K562 (cell line): ENCODE results near the gene UBE2I.

Experiments used
- CTCF ChIP-seq, 3 experiments: IDR thresholded peaks in 2 of 3; conservative IDR thresholded peaks in 1 of 3; 2 replicates each; pipeline ENCODE4 v1.5.1; 2011 to 2012; ENCODE audit warnings: low read length in 3 of 3, mild to moderate bottlenecking in 3 of 3, control low read depth in 2 of 3, improper control_type of control experiment in 1 of 3, inconsistent platforms in 1 of 3, low read depth in 1 of 3, mixed read lengths in 1 of 3, moderate library complexity in 1 of 3; ENCODE audit not compliant: insufficient read depth in 2 of 3
- GABPA ChIP-seq: fragments of 200-800 bp; sonication (Bioruptor generic); conservative IDR thresholded peaks from 2 replicates; pipeline ENCODE4 v1.6.1; 2016; ENCODE audit warnings: low read depth, missing genetic modification characterization, missing compliant biosample characterization
- GATA2 ChIP-seq: sonication (generic); formaldehyde crosslinking; IDR thresholded peaks from 2 replicates; pipeline ENCODE4 v1.4.0; 2020; ENCODE audit warnings: mild to moderate bottlenecking, missing genetic modification reagents
- KAT8 ChIP-seq: fragments of 450-650 bp; IDR thresholded peaks from 2 replicates; pipeline ENCODE4 v1.6.1; 2016; ENCODE audit warnings: low read depth, mild to moderate bottlenecking
- MXI1 ChIP-seq: IDR thresholded peaks from 2 replicates; pipeline ENCODE4 v1.6.1; 2011; ENCODE audit warnings: low read depth, mild to moderate bottlenecking, improper control_type of control experiment, low read length
- NCOA1 ChIP-seq: fragments of 450-650 bp; IDR thresholded peaks from 2 replicates; pipeline ENCODE4 v1.6.1; 2016; ENCODE audit warnings: low read depth
- NR1H2 ChIP-seq: sonication (generic); formaldehyde crosslinking; IDR thresholded peaks from 2 replicates; pipeline ENCODE4 v1.4.0; 2020; ENCODE audit warnings: mild to moderate bottlenecking, missing genetic modification reagents
- POLR2A ChIP-seq: fragments of 450-650 bp; conservative IDR thresholded peaks from 2 replicates; pipeline ENCODE4 v1.6.1; 2016
- REST ChIP-seq, 2 experiments: fragments of 450-650 bp; formaldehyde crosslinking in 1 of 2; IDR thresholded peaks; 2 replicates each; pipeline versions ENCODE4 v1.4.0 to v1.6.1; 2014 to 2020; ENCODE audit warnings: mild to moderate bottlenecking in 2 of 2, borderline replicate concordance in 1 of 2, low read depth in 1 of 2
- SUPT5H ChIP-seq: fragments of 450-650 bp; IDR thresholded peaks from 2 replicates; pipeline ENCODE4 v1.6.1; 2016
- ZNF778 ChIP-seq: fragments of 450-650 bp; formaldehyde crosslinking; IDR thresholded peaks from 2 replicates; pipeline ENCODE4 v1.4.0; 2020; ENCODE audit warnings: mild to moderate bottlenecking, moderate library complexity
- TF ChIP-seq, protein P1 (sequence below): fragments of 150-350 bp; IDR thresholded peaks from 2 replicates; pipeline ENCODE4 v1.6.1; 2014; ENCODE audit warnings: low read depth, mild to moderate bottlenecking, low read length, borderline replicate concordance

DNA sequence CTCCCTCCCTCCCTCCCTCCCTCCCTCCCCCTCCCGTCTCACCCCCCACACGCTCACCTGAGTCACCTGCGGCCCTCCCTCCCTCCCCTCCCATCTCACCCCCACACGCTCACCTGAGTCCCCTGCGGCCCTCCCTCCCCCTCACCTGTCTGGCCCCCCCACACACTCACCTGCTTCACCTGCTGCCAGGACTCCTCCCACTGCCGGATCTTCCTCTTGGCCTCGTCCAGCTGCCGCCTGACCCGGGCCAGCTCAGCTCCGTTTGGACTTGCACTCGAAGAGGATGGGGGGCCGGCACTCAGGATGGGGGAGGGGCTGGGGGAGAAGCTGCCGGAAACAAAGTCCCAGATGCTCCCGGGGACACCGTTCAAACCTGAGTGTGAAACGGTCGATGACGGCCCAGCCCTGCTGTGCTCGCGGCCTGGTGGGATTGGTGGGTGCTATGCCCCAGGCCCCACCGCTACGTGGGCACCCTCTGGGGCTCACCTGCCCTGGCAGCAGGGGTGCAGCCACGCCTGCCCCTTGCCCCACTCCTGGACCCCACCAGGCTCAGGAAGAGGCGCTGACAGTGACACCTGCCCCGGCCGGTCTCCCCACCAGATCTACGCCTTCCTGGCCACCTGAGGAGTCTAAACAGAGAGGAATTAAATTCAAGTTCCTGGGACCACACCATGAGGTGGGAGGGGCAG, 58.2 kb downstream of the UBE2I start:
- TF ChIP-seq REST (IDR thresholded peaks at IDR 0.05; ENCODE audit: borderline replicate concordance) (no peak), REST (CRISPR knock-in tag; IDR thresholded peaks at IDR 0.05; ENCODE audit: low read depth) (no peak), CTCF (IDR thresholded peaks at IDR 0.05 in 2 of 3, conservative IDR thresholded peaks at IDR 0.05 in 1 of 3; ENCODE audit: insufficient read depth in 2 of 3, low read depth in 1 of 3, low read length in 3 of 3) (no peak), ZNF778 (CRISPR knock-in tag) (no peak), POLR2A (no peak), GATA2 (no peak), NR1H2 (CRISPR knock-in tag) (no peak), GABPA (tag) (no peak), KAT8 (no peak), NCOA1 (no peak), SUPT5H (no peak), MXI1 (no peak)
- TF ChIP-seq, protein P1, sequence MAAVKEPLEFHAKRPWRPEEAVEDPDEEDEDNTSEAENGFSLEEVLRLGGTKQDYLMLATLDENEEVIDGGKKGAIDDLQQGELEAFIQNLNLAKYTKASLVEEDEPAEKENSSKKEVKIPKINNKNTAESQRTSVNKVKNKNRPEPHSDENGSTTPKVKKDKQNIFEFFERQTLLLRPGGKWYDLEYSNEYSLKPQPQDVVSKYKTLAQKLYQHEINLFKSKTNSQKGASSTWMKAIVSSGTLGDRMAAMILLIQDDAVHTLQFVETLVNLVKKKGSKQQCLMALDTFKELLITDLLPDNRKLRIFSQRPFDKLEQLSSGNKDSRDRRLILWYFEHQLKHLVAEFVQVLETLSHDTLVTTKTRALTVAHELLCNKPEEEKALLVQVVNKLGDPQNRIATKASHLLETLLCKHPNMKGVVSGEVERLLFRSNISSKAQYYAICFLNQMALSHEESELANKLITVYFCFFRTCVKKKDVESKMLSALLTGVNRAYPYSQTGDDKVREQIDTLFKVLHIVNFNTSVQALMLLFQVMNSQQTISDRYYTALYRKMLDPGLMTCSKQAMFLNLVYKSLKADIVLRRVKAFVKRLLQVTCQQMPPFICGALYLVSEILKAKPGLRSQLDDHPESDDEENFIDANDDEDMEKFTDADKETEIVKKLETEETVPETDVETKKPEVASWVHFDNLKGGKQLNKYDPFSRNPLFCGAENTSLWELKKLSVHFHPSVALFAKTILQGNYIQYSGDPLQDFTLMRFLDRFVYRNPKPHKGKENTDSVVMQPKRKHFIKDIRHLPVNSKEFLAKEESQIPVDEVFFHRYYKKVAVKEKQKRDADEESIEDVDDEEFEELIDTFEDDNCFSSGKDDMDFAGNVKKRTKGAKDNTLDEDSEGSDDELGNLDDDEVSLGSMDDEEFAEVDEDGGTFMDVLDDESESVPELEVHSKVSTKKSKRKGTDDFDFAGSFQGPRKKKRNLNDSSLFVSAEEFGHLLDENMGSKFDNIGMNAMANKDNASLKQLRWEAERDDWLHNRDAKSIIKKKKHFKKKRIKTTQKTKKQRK, result no peak
